GM12878 (cell line): Measurements from ENCODE around the gene GPC5. TPM values are rescaled to one million over a fixed set of nuclear protein-coding genes. Genes with fewer than 3 reads are reported as not detected.

ENCODE experiments used
- ATAC-seq: fragments of 200-7000 bp; cut with Tn5 transposase; 3 replicates; pipeline ENCODE4 v1.9.1; 2020; ENCODE audit warnings: mild to moderate bottlenecking, moderate library complexity
- BruUV-seq: library from RNA; stranded (reverse); fragments of 400-500 nt; replicated peaks from 2 replicates; lab custom pipeline; 2021; lab: Mats Ljungman, UMichigan
- CTCF ChIA-PET: fragments of 300-600 bp; sonication (Branson Sonifier 250); formaldehyde crosslinking; extraction: SDS; loops from one replicate; lab custom pipeline; 2021; ENCODE audit warnings: inconsistent platforms; lab: Yijun Ruan, JAX
- POLR2A ChIA-PET: fragments of 350-600 bp; formaldehyde crosslinking; extraction: SDS; loops from one replicate; lab custom pipeline; 2021; ENCODE audit warnings: inconsistent platforms; lab: Charles Lee
- RAD21 ChIA-PET: fragments of 300-600 bp; sonication (Branson Sonifier 250); formaldehyde crosslinking; loops from one replicate; lab custom pipeline; 2023; ENCODE audit warnings: antibody characterized with exemption; ENCODE audit not compliant: unreplicated experiment; lab: Charles Lee
- SMC1A ChIA-PET: fragments of 300-600 bp; sonication (Branson Sonifier 250); formaldehyde crosslinking; loops from one replicate; lab custom pipeline; 2023; ENCODE audit not compliant: unreplicated experiment, uncharacterized antibody; lab: Charles Lee
- DNase-seq: peaks from one replicate; pipeline ENCODE4 v3.0.0-alpha.2; 2011; ENCODE audit warnings: low read depth, low spot score
- FAIRE-seq: peaks from 3 replicates; lab custom pipeline; 2011; peaks lifted over from hg19 to GRCh38; lab: Jason Lieb, UNC
- H2AFZ ChIP-seq: 2 replicates; pipeline ENCODE4 v1.6.0; 2011; ENCODE audit warnings: low read depth, low read length, control low read depth; ENCODE audit not compliant: control insufficient read depth
- H3K27ac ChIP-seq: 2 replicates; pipeline ENCODE4 v1.5.1; 2011; ENCODE audit warnings: control low read depth; ENCODE audit not compliant: control insufficient read depth, insufficient read depth
- H3K27me3 ChIP-seq, 2 experiments: replicated peaks in 1 of 2; 2 replicates each; pipeline versions ENCODE4 v1.6.0 to v1.6.1; 2011; ENCODE audit warnings: low read length in 1 of 2; ENCODE audit not compliant: control insufficient read depth in 2 of 2, insufficient read depth in 2 of 2
- H3K36me3 ChIP-seq, 2 experiments: 2 replicates each; pipeline ENCODE4 v1.5.1; 2011; ENCODE audit warnings: low read length in 1 of 2; ENCODE audit not compliant: control insufficient read depth in 2 of 2, insufficient read depth in 2 of 2
- H3K4me1 ChIP-seq: 2 replicates; pipeline ENCODE4 v1.6.1; 2011; ENCODE audit warnings: mild to moderate bottlenecking, low read length, moderate library complexity, mixed read lengths; ENCODE audit not compliant: control insufficient read depth, insufficient read depth
- H3K4me2 ChIP-seq: 2 replicates; pipeline ENCODE4 v1.6.0; 2011; ENCODE audit warnings: control low read depth; ENCODE audit not compliant: control insufficient read depth, insufficient read depth
- H3K4me3 ChIP-seq: fragments of 200-600 bp; sonication (generic); 2 replicates; pipeline ENCODE4 v1.5.1; 2016
- H3K79me2 ChIP-seq: 2 replicates; pipeline ENCODE4 v1.6.0; 2011; ENCODE audit warnings: low read length; ENCODE audit not compliant: control insufficient read depth, insufficient read depth
- H3K9ac ChIP-seq: 2 replicates; pipeline ENCODE4 v1.8.0; 2011; ENCODE audit warnings: low read length, control low read depth, mixed read lengths; ENCODE audit not compliant: control insufficient read depth, insufficient read depth
- H3K9me3 ChIP-seq: replicated peaks from 3 replicates; pipeline ENCODE4 v1.5.1; 2011; ENCODE audit warnings: mild to moderate bottlenecking, low read length; ENCODE audit not compliant: control insufficient read depth, insufficient read depth
- H4K20me1 ChIP-seq: 2 replicates; pipeline ENCODE4 v1.6.0; 2011; ENCODE audit not compliant: control insufficient read depth, insufficient read depth
- GATAD2B ChIP-seq: fragments of 450-650 bp; conservative IDR thresholded peaks from 2 replicates; pipeline ENCODE4 v1.6.1; 2017; ENCODE audit warnings: low read depth, mild to moderate bottlenecking, moderate library complexity
- POLR2A ChIP-seq: IDR thresholded peaks from 2 replicates; pipeline ENCODE4 v1.6.1; 2011; ENCODE audit warnings: low read depth, mild to moderate bottlenecking, low read length
- SMARCA5 ChIP-seq: fragments of 450-650 bp; IDR thresholded peaks from 2 replicates; pipeline ENCODE4 v1.6.1; 2017; ENCODE audit warnings: mild to moderate bottlenecking
- TCF3 ChIP-seq: IDR thresholded peaks from 2 replicates; pipeline ENCODE4 v1.6.1; 2012; ENCODE audit warnings: low read depth, mild to moderate bottlenecking, low read length, borderline replicate concordance; ENCODE audit not compliant: insufficient read depth
- WGBS: methylation state at CpG from one replicate; pipeline ENCODE4 v1.1.6; 2016; ENCODE audit warnings: low lambda C conversion rate; ENCODE audit not compliant: insufficient replicate concordance, insufficient coverage; ENCODE audit errors: missing lambda C conversion rate; 5-methylcytosine and 5-hydroxymethylcytosine counted together
- in situ Hi-C: fragments of 300-500 bp; cut with MboI; formaldehyde crosslinking; loops from 9 replicates; pipeline ENCODE4 v1.14.3; 2018; ENCODE audit warnings: mixed read lengths
- intact Hi-C: fragments of 100-400 bp; cut with micrococcal nuclease; formaldehyde crosslinking; loops from one replicate; pipeline ENCODE4 v1.14.2; 2022; ENCODE audit not compliant: unreplicated experiment
- polyA plus RNA-seq, 11 experiments: library from polyadenylated mRNA; depleted of rRNA in 4 of 11; unstranded in 6 of 11; stranded (reverse) in 5 of 11; fragments of >200 nt; fragmentation: Nextera tagmentation in 4 of 11; fragmentation: Illumina TruSeq in 1 of 11; extraction: Ambion mirVana in 4 of 11; extraction: Trizol in 1 of 11; gene quantifications; 1 replicate in 1 of 11; 2 replicates in 10 of 11; pipeline versions ENCODE4 v1.2.1 to v1.2.3, GENCODE V29; 2011 to 2016; ENCODE audit warnings: inconsistent platforms in 2 of 11, missing spikeins in 2 of 11, low read depth in 1 of 11
- total RNA-seq, 4 experiments: library from RNA; depleted of rRNA in 3 of 4; stranded (reverse); fragments of >200 nt in 3 of 4; fragmentation: Illumina TruSeq in 1 of 4; extraction: Trizol in 1 of 4; gene quantifications; 2 replicates each; pipeline versions ENCODE4 v1.2.1 to v1.2.3, GENCODE V29; 2013 to 2021
- TF ChIP-seq, protein P1 (sequence below): fragments of 150-350 bp; IDR thresholded peaks from 2 replicates; pipeline ENCODE4 v1.6.1; 2016; ENCODE audit warnings: low read depth, low read length

GPC5 gene
- total and polyA plus RNA-seq, 10 of the 15 experiments (the other 5 are each of a cell fraction or from before 2014, with no cell fraction given), result 0.05 to 0.87 (median 0.44) TPM; not detected in 1

DNA sequence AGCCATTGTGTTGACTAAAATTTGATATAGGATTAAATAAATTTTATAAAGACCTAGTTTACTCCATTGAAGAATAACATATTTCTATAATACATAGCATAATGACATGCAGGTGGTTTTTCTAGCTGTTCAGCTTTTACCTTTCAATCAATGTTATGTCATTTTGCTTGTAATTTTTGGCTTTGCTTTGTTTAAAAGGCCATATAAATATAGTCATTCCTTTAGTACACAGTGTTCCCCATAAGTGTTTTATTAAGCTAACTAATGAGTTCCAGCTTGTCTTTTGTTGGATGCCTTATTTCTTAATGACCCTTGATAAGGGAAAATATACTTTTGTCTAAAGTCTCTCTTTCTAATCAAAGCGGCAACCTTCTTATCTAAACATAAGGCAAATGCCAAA lies 921.9 kb downstream of the GPC5 start:
- Histone ChIP-seq H3K27ac (no peak overlapping the region), H3K79me2 (no peaks in the 10 kb centered on the region), H3K4me3 (no peak overlapping the region), H3K9me3 (no peaks in the 10 kb centered on the region), H3K4me2 (no peak overlapping the region), H2AFZ (no peak overlapping the region), H3K9ac (no peak overlapping the region), H3K36me3 (no peaks in the 10 kb centered on the region), H3K4me1 (no peaks in the 10 kb centered on the region), H3K27me3 (no peaks in the 10 kb centered on the region), H4K20me1 (no peaks in the 10 kb centered on the region)
- ChIA-PET POLR2A (no interaction called here), SMC1A (no interaction called here), CTCF (no interaction called here), RAD21 (no interaction called here)
- in situ Hi-C loops, result no loop called here
- ATAC-seq (no peak), DNase-seq (no peak), FAIRE-seq (no peak)
- WGBS, result 0% methylated on average over 1 of the region's 1 CpG
- no TSS peak for BruUV-seq
- intact Hi-C loops, result no loop called here
- TF ChIP-seq, protein P1, sequence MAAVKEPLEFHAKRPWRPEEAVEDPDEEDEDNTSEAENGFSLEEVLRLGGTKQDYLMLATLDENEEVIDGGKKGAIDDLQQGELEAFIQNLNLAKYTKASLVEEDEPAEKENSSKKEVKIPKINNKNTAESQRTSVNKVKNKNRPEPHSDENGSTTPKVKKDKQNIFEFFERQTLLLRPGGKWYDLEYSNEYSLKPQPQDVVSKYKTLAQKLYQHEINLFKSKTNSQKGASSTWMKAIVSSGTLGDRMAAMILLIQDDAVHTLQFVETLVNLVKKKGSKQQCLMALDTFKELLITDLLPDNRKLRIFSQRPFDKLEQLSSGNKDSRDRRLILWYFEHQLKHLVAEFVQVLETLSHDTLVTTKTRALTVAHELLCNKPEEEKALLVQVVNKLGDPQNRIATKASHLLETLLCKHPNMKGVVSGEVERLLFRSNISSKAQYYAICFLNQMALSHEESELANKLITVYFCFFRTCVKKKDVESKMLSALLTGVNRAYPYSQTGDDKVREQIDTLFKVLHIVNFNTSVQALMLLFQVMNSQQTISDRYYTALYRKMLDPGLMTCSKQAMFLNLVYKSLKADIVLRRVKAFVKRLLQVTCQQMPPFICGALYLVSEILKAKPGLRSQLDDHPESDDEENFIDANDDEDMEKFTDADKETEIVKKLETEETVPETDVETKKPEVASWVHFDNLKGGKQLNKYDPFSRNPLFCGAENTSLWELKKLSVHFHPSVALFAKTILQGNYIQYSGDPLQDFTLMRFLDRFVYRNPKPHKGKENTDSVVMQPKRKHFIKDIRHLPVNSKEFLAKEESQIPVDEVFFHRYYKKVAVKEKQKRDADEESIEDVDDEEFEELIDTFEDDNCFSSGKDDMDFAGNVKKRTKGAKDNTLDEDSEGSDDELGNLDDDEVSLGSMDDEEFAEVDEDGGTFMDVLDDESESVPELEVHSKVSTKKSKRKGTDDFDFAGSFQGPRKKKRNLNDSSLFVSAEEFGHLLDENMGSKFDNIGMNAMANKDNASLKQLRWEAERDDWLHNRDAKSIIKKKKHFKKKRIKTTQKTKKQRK, result no peak

DNA sequence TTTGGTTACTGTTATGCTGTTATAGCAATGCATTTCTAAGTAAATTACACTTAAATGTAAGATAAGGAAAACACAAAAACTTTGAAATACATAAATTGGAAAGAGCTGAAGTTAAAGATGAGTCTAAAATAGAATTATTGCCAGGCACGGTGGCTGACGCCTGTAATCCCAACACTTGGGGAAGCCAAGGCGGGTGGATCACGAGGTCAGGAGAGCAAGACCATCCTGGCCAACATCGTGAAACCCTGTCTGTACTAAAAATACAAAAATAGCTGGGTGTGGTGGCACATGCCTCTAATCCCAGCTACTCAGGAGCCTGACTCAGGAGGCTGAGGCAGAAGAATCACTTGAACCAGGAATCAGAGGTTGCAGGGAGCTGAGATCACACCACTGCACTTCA lies 922.8 kb downstream of the GPC5 start:
- Histone ChIP-seq H3K9me3 (no peaks in the 10 kb centered on the region), H3K36me3 (no peaks in the 10 kb centered on the region), H3K4me1 (no peaks in the 10 kb centered on the region), H3K79me2 (no peaks in the 10 kb centered on the region), H2AFZ (no peak overlapping the region), H4K20me1 (no peaks in the 10 kb centered on the region), H3K27me3 (no peaks in the 10 kb centered on the region), H3K4me2 (no peak overlapping the region), H3K27ac (no peak overlapping the region), H3K4me3 (no peak overlapping the region), H3K9ac (no peak overlapping the region)
- WGBS, result 17% methylated on average over 5 of the region's 5 CpGs
- no TSS peak for BruUV-seq
- ChIA-PET POLR2A (no interaction called here), SMC1A (interaction anchor here (1.2 kb wide), 1 partner anchor 16 kb away, joined by 4 read pairs; no protein-coding TSS in a partner anchor), CTCF (no interaction called here), RAD21 (no interaction called here)
- in situ Hi-C loops, result no loop called here
- intact Hi-C loops, result no loop called here
- ATAC-seq, result no peak
- no peak for DNase-seq
- no peak for FAIRE-seq
- TF ChIP-seq GATAD2B (no peak), POLR2A (no peak), TCF3 (no peak), SMARCA5 (no peak)
- TF ChIP-seq, all 136 proteins: peak for 0
